ENCODE data around the gene ACCSL.

DNA sequence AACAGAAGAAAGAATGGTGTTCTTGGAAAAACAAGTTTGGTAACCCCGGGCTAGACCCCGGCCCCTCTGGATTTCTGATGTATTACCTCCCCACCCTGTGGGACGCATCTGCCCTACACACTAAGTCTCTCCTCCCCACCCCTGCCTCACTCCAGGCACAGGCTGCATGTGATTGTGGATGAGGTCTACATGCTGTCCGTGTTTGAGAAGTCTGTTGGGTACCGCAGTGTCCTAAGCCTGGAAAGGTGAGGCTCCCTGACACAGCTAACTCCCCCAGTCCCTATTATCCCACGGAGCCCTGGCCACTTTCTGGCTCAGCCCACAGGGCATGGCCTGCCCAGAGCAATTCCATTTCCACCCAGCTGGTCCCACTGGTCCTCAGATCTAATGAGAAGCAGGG, 31.6 kb downstream of the ACCSL start:
- TF ChIP-seq, protein P1, sequence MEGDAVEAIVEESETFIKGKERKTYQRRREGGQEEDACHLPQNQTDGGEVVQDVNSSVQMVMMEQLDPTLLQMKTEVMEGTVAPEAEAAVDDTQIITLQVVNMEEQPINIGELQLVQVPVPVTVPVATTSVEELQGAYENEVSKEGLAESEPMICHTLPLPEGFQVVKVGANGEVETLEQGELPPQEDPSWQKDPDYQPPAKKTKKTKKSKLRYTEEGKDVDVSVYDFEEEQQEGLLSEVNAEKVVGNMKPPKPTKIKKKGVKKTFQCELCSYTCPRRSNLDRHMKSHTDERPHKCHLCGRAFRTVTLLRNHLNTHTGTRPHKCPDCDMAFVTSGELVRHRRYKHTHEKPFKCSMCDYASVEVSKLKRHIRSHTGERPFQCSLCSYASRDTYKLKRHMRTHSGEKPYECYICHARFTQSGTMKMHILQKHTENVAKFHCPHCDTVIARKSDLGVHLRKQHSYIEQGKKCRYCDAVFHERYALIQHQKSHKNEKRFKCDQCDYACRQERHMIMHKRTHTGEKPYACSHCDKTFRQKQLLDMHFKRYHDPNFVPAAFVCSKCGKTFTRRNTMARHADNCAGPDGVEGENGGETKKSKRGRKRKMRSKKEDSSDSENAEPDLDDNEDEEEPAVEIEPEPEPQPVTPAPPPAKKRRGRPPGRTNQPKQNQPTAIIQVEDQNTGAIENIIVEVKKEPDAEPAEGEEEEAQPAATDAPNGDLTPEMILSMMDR (IDR thresholded peaks at IDR 0.05), result no peak
- no peak for TF ChIP-seq POLR2A (IDR thresholded peaks at IDR 0.05)
- no peak for TF ChIP-seq EP300 (IDR thresholded peaks at IDR 0.05)

All from tibial nerve (tissue), 4 donors.